Stimulated activated CD4-positive, alpha-beta T cell treated with anti-CD3 and anti-CD28 coated beads, Interleukin-12 subunit alpha, Interleukin-12 subunit beta, amount 100 ng/mL, for 48 hours (primary cell): ENCODE measurements around the gene DAO.
"Not testable (repeated sequence)": the region's sequence is repeated elsewhere in the genome, so short reads cannot be mapped to it uniquely, and the experiment has no call there.

Source experiments
- DNase-seq, 3 donors: peaks; one replicate each; pipeline ENCODE4 v3.0.0-alpha.2; 2020; ENCODE audit warnings: low read depth in 2 of 3, low spot score in 1 of 3

DAO gene

DNA sequence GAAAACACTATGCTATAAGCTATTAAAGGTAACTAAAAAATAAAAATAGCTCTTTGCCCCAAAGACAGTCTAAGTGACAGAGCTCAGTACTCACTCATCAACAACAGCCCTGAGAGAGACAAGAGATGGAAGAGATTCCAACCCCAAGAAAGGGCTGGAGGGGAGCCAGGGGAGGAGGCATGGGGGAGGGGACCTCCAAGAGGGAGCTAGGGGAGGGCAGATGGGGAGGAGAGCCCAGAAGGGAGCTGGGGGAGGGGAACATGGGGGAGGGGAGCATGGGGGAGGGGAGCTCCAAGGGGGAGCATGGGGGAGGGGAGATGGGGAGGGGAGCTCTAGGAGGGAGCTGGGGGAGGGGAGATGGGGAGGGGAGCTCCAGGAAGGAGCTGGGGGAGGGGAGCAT lies 30.2 kb upstream of the DAO start:
- no peak for DNase-seq

DNA sequence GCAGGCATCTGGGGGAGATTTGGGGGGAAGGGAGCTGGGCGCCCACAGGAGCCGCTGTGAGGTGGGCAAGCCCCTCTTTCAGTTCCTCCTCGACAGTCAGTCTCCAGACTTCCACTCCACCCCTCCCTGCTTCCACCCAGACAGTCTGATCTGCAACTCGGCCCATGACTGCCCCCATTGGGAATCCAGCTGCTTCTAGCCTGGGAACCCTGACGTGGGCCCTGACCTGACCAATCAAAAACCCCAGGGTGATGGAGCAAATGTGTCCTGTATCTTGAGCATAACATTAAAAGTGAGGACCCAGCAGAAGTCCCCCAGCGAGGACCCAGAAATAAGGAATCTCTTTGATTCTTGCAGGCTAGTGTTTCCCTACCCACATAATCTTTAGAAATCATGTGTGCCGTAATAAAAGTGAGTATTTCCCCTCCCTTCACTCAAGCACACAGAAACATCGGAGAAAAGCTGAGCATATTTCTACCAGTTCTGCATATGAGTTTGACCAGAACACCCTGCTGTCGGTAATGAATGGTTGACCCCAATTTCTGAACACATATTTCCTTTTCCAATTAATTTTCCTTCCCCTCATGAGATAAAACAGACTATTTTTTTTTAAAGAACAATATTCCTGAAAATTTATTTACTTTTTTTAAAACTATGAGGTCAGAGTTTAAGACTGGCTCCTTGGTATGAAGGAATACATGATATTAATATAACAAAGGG lies 28.9 kb upstream of the DAO start:
- no peak for DNase-seq

DNA sequence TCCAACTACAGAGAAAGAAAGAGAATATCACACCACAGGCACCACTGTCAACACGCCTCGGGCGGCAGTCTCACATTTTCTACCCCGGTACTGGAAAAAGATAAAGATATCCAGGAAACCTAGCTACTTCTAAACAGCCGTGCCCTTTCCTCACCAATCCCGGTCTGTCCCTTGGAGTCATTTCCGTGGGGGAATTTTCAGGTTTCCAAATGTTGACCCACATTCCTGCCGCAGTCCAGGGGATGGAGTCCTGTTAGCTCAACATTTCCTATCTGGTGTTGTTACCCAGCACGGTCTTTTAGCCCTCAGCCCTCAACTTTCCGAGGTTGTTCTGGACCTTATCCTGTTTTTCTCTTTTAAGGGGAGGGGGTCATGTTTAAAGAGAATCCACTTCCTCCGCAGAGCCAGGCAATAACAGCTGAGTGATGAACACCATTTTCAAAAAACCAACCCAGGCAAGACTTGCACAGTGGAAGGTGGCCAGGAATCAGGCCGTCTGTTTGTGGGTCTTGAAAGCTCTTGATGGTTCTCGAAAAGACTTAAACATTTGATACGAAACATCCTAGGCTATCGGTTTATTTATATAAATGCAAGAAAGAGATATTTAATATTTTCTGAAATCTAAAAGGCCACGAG lies 27.1 kb upstream of the DAO start:
- DNase-seq: no peak

DNA sequence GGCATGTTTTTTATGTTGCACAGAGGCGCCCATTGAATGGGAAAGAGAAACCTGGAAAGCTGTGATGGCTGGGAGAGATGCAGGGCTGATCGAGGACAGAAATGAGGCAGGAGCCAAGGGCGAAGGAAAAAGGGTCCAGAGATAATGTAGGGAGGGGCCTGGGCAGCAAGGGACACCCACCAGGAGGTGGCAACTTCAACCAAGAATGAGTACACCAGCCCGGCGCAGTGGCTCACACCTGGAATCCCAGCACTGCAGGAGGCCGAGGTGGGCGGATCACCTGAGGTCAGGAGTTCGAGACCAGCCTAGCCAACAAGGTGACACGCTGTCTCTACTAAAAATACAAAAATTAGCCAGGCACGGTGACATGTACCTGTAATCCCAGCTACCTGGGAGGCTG lies 26.5 kb upstream of the DAO start:
- no peak for DNase-seq

DNA sequence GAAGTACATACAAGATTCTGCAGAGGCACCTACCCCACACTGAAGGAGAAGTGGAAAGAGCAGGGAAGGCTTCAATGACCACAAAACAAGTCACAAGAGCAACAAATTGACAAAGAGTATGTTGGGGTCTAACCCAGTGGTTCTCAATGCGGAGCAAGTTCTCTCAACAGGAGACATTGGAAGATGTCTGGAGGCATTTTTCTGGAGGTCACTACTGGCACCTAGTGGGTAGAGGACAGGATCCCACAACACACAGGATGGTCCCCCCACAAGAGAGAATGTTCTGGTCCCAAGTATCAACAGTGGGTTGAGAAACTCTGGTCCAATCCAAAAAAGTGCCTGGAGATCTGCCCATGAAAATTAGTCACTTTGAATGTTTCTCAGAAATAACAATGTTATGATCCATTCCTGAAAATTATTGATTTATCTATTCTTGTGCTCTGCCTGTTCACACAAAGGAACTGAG lies 25.9 kb upstream of the DAO start:
- no peak for DNase-seq

DNA sequence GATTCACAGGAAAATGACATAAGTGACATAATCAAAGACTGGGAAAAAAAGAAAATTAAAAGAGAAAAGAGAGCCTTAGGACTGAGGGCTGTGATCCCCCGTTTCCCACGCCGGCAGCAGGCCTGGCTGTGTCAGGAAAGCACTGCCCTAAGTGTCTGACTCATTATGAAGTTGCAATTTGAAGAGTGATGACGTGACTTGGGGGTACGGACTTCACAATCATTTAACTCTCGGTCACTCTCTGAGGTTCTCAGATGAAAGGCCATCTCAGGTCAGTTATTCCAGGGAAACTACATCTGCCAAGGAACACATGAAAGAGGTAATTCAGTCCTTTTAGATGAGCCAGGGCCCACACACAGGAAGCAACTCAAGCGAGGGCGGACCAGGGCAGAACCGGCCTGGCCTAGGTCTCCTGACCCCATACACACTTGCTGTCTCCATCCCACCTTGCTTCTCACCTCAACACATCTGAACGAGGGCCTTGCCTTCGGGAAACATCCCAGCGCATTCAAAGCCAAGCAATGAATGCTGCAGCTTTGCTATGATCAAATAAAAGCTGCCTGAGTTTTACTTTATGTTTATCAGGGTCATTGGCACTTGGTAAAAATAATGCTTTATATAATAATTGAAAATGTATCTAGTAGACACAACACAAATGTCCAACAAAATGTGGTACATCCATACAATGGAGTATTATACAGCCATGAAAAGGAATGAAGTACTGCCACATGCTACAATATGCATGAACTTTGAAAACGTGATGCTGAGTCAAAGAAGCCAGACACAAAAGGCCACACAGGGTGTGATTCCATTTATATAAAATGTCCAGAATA lies 25.2 kb upstream of the DAO start:
- no peak for DNase-seq

DNA sequence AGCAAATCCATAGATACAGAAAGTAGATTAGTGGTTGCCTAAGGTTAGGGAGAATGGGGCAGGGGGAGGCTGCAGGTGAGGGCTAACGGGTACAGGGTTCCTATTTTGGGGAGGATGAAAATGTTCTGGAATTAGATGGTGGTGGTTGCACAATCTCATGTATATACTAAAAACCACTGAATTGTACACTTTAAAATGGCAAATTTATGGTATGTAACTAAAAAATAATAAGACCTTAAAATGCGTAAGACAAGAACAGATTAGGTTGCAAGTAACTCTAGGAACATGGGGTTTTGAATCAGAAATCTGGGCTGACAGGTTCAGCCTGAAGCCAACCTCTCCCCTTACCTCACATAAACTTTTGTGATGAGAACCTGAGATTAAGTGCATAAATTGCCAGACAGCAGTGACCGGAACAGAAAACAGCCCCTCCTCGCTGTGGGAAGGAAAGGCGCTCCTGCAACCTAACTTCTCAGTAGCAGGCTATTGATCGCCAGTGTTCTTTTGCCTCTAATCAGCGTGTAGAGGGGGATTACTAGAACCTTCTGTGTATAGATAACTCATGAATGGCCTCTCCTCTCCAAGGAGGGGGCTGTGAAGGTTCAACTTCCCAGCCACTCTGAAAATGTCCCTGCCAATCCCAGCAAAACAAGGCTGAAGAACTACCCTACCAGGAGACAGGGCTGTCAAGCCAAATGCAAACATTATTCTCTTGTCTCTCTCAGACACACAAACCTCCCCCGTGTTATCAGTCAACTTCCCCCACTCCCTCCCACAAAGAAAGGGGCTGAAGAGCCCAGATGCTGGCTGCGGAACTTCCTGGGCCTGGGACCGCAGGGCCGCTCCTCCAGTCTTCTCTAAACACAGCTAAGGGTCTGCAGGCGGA lies 24.4 kb upstream of the DAO start:
- DNase-seq: no peak

DNA sequence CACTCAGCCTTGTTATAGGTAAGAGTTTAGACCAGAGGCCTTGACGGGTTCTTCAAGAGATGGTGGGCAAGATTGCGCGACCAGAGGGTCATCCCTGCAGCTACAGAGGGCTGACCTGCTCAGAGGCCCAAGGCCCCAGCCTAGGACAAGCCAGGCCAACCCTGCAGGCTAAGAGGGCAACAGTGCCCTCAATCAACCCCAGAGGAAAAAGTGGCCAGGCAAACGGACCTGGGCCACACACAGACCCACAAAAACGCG lies 23.8 kb upstream of the DAO start:
- no peak for DNase-seq

DNA sequence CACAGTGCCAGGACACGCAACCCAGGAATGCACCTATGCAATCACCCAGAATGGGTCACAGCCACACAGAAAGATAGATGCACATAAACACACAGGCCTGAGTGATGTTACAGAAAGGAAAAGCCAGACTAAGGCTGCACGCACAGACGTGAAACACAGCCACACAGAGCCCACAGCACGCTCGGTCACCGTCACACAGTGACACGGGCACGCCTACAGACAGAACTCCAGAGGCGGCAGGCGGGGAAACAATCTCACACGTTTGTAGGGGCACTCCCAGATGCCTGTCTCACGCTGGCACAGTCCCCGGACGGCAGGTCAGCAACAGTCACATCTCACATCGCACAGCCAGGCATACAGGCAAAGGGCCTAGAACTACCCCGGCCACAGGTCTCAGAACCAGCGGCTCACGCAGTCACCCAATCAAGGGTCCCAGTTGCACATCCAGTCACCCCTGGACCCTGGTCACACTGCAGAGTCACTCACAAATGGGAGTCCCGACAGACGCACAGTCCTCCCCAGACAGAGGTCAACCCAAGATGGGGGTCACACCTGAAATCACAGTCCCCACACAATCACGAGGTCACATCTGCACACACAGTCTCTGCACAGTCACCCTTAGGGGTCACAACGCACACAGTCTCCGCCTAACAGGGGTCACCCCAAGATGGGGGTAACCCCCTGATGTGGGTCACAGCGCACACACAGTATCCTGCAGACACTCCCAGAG lies 23.3 kb upstream of the DAO start:
- peak; percentile 22 to 48 (median 42) for DNase-seq

DNA sequence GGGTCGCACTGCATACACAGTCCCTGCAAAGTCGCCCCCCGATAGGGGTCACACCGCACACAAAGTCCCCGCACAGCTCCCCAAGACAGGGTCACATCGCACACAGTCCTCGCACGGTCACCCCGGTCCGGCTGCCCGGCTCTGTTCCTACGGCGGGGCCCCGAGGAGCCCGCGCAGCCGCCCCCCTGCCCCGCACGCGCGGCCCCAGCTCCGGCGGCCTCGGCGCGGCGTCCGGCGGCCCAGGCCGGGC lies 22.8 kb upstream of the DAO start:
- no peak for DNase-seq

DNA sequence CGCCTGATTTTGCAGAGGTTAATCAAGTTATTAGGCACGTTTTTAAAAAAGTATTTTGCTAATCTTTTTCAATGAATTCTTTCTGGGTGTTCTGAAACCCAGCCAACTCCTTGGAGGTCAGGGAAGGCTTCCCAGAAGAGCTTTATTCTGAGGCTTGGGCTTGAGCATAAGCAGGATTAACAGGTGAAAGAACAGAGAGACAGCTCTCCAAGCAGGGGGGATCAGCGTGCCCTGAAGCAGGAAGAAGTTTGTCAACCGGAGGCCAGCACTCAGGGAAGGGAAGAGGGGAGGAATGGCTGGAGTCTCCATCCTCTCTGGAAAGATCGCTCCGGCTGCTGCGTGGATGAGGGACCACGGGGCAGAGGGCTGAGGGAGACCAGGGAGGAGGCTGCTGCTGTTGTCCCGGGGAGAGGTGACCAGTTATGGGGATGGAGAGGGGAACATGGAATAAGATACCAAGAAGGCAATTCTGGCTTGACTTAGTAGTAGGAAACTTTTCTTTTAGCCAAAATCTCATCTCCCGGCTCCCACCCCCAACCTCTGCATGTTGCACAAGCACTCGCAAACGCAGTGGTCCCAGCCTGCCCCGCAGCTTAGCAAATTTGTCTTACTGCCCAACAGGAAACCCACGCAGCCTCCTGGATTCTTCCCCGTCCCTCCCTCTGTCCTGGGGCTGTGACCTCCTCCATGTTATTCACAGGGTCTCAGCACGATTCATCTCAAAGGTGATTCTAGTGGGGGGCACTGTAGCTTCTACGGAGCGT lies 21.4 kb upstream of the DAO start:
- DNase-seq: no peak

DNA sequence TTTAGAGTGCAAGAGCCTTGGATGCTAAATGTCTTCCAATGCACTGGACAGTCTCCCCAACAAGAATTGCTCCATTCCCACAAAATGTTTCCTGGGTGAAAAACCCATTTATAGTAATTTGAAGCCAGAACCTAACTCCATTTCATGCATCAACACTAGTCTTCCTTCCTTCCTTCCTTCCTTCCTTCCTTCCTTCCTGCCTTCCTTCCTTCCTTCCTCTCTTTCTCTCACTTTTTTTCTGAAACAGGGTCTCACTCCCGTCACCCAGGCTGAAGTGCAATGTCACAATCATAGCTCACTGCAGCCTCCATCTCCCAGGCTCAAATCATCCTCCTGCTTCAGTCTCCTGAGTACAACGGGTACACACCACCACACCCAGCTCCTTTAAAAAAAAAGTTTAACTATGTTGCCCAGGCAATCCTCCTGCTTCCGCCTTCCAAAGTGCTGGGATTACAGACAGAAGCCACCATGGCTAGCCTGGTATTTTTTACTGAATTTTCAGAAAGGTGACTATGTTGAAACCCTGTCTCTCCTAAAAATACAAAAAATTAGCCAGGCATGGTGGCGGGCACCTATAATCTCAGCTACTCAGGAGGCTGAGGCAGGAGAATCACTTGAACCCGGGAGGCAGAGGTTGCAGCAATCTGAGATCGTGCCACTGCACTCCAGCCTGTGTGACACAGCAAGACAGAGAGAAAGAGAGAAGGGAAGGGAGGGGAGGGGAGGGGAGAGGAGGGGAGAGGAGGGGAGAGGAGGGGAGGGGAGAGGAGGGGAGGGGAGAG lies 20.6 kb upstream of the DAO start:
- DNase-seq: not testable (repeated sequence)

DNA sequence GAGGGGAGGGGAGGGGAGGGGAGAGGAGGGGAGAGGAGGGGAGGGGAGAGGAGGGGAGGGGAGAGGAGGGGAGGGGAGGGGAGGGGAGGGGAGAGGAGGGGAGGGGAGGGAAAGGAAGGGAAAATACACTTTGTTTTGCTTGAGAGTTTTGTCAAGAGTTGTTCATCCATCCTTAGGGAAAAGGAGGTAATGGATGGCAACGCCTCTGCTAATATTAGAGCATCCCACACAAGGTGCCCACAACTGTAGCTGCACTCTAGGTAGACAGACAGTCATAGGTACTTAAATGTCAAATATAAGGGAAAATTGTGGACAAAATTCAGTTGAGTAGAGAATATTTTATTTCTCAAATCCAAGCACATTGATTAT lies 20.0 kb upstream of the DAO start:
- no peak for DNase-seq

DNA sequence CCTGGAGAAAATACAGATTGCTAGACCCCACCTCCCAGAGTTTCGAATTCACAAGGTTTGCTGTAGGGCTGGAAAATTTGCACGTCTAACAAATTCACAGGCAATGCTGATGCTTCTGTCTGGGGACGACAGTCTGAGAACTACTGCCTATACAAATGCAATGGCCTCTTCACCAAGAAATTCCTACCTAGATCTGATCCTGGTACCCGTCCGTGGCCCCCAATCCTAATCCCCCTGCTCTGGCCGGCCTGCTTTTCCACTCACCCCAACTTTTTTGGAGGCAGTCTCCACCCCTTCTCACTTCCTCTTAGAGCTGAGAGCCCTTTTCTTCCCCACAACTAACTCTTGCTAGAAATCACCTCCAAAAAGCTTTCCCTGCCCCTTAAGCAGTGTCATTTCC lies 19.4 kb upstream of the DAO start:
- DNase-seq: no peak

DNA sequence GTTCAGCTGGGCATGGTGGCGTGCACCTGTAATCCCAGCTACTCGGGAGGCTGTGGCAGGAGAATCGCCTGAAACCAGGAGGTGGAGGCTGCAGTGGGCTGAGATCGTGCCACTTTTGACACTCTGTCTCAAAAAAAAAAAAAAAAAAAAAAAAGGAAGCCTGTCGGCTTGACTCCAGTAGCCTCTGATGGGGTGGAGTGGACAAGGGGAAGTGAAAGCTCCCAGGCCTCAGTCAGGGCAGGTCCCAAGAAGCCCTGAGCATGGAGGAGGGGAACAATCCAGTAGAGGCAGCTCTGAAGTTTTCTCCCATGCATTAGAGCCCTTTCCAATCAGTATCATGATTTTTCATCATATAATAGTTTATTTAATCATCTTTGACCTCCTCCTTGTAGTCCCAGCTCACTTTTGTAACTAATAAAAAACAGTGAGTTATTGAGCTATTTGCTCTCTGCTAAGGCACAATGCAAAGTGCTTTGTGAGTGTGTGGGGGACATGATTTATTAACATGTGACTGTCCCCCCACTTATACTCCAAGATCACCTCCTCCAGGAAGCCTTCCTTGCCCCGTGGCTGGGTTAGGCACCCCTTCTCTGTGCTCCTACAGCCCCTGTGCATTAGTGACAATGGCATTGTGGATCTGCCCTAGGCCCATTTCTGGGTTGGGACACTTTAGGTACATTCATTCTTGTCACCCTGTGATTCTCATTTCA lies 17.9 kb upstream of the DAO start:
- DNase-seq: no peak

DNA sequence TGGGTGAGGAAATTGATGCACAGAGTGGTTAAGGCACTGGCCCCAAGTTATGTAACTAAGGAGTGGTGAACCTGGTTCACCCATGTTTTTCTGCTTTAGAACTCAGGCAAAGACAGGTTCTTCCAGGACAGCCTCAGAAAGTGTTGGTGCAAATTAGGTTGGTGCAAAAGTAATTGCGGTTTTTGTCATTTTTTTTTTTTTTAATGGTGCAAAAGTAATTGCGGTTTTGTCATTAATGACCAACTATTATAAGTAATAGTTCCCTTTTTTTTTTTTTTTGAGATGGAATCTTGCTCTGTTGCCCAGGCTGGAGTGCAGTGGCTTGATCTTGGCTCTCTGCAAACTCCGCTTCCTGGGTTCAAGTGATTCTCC lies 17.3 kb upstream of the DAO start:
- no peak for DNase-seq

DNA sequence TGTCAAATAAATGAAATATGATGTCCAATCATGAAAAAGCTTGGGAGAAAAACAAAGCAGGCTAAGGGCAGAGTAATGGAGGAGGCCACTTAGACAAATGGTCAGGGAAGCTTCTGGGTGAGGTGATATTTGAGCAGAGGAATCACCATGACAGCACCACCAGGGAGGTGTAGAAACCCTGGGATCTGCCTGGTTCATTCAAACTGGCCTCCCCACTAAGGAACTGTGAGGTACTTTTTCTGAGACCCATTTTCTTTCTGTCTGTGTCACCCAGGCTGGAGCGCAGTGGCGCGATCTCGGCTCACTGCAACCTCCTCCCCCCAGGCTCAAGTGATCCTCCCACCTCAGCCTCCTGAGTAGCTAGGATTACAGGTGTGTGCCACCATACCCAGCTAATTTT lies 14.7 kb upstream of the DAO start:
- no peak for DNase-seq

DNA sequence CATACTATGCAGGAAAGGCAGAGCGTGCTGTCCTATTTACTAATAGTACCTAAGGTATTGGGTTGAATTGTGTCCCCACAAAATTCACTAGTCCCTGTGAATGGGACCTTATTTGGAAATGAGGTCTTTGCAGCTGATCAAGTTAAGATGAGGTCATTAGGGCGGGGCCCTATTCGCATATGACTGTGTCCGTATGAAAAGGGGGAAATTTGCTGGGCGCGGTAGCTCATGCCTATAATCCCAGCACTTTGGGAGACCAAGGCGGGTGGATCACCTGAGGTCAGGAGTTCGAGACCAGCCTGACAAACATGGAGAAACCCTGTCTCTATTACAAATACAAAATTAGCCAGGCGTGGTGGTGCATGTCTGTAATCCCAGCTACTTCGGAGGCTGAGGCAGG lies 13.8 kb upstream of the DAO start:
- DNase-seq: not testable (repeated sequence)

DNA sequence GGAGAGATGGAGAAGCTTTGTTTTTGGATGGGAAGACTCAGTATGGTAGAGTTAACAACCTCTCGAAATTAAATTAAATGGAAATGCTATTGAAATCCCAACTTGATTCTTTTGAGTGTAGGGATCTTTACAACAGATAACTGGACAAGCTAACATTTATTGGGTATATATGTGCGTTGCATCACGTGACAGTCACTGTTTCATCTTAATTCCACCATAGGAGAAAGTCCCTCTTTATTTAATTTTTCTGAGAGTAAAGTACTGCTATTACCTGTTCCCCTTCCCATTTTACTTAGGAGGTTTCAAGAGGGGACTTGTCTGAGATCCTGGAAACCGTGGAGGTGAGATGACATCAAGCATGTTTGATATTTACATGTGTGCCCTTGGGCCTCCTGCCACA lies 11.1 kb upstream of the DAO start:
- DNase-seq: no peak
